ENCODE measurements around the gene RCSD1.

DNA sequence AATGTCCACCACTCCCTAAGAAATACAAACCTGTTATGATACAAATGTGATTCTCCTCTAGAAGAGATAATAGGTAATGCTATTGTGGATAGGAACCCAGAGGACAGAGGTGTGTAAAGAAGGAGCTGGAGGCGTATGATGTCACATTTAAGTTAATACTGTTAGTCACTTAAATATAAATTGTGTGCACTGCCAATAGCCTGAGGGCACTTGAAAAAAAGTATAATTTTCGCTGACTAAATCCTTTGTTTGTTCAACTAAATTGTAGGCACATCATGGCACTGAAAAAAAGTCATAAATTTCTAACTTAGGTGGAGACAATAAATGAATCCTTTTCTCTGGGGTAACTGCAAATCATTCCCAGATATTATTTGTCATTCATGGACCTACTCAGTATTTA is 4.4 kb downstream of the RCSD1 start:
- no peak for TF ChIP-seq CTCF (IDR thresholded peaks at IDR 0.05; ENCODE audit: borderline replicate concordance, extremely low read depth, low read length, poor library complexity, severe bottlenecking)
- TF ChIP-seq EZH2 (IDR thresholded peaks at IDR 0.05; ENCODE audit: borderline replicate concordance, low read depth, low read length, severe bottlenecking), result no peak
